ENCODE data around the gene DERL3. TPM values are rescaled to one million over a fixed set of nuclear protein-coding genes. Genes with fewer than 3 reads are reported as not detected.

Gene DERL3
- total and polyA plus RNA-seq, 2 donors (not counting 1 experiment from before 2014, with no cell fraction given): 77.0 to 142 TPM

GRCh38 chr22:23841736-23842445 is 3.1 kb upstream of the DERL3 start:
- no peak for ATAC-seq (ENCODE audit: low read depth)
- ChIA-PET POLR2A (no interaction called here), CTCF (no interaction called here)
- Histone ChIP-seq H4K20me1 (ENCODE audit: control insufficient read depth, insufficient read depth, low read length, poor library complexity, severe bottlenecking) (peaks cover 6% of the 10 kb centered on the region), H3K27me3 (replicated peaks in 1 of 4; ENCODE audit: control extremely low read depth in 1 of 4, control insufficient read depth in 3 of 4, insufficient read depth in 4 of 4, low read length in 3 of 4) (no peaks in the 10 kb centered on the region), H3K9me3 (ENCODE audit: control extremely low read depth in 1 of 3, control insufficient read depth in 2 of 3, insufficient read depth in 1 of 3, low read length in 2 of 3) (peaks cover 0 to 5% (median 0%) of the 10 kb centered on the region in 3 donors), H3K4me1 (ENCODE audit: control insufficient read depth in 2 of 2, insufficient read depth in 2 of 2, low read length in 2 of 2) (peaks cover 61 to 76% of the 10 kb centered on the region in 2 donors), H3K4me3 (ENCODE audit: control extremely low read depth in 1 of 5, extremely low read depth in 1 of 5, insufficient read depth in 1 of 5, low read depth in 2 of 5, low read length in 4 of 5) (no peak overlapping the region), H3K4me2 (replicated peaks; ENCODE audit: low read depth, low read length, poor library complexity, severe bottlenecking) (no peak overlapping the region), H3K79me2 (ENCODE audit: control insufficient read depth, insufficient read depth, low read length) (peaks cover 5% of the 10 kb centered on the region), H3K9ac (ENCODE audit: low read length) (no peak overlapping the region), H3K27ac (ENCODE audit: low read length in 2 of 2) (no peak overlapping the region), H2AFZ (ENCODE audit: insufficient read depth, low read depth, low read length, poor library complexity, severe bottlenecking) (no peak overlapping the region), H3K36me3 (replicated peaks in 1 of 2; ENCODE audit: control extremely low read depth in 1 of 2, control insufficient read depth in 1 of 2, extremely low read depth in 1 of 2, insufficient read depth in 2 of 2, low read length in 1 of 2) (peaks cover 0 to 6% of the 10 kb centered on the region in 2 experiments)
- DNase-seq: no peak
- no peak overlapping the region for H3K4me3 Mint-ChIP-seq
- peak overlapping the region; percentile 90 for H3K27ac Mint-ChIP-seq
- 95% methylated on average over 20 of the region's 20 CpGs for WGBS (ENCODE audit: insufficient coverage)
- no peaks in the 10 kb centered on the region for H3K27me3 Mint-ChIP-seq
- no peak for TF ChIP-seq EZH2 (IDR thresholded peaks at IDR 0.05; ENCODE audit: borderline replicate concordance, insufficient read depth, low read depth, low read length, poor library complexity, severe bottlenecking)
- TF ChIP-seq, protein P1, sequence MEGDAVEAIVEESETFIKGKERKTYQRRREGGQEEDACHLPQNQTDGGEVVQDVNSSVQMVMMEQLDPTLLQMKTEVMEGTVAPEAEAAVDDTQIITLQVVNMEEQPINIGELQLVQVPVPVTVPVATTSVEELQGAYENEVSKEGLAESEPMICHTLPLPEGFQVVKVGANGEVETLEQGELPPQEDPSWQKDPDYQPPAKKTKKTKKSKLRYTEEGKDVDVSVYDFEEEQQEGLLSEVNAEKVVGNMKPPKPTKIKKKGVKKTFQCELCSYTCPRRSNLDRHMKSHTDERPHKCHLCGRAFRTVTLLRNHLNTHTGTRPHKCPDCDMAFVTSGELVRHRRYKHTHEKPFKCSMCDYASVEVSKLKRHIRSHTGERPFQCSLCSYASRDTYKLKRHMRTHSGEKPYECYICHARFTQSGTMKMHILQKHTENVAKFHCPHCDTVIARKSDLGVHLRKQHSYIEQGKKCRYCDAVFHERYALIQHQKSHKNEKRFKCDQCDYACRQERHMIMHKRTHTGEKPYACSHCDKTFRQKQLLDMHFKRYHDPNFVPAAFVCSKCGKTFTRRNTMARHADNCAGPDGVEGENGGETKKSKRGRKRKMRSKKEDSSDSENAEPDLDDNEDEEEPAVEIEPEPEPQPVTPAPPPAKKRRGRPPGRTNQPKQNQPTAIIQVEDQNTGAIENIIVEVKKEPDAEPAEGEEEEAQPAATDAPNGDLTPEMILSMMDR (IDR thresholded peaks at IDR 0.05): no peak
- no peaks in the 10 kb centered on the region for H3K9me3 Mint-ChIP-seq (ENCODE audit: insufficient read depth)
- intact Hi-C loops (cut with micrococcal nuclease): loop anchor here (10.0 kb wide), 1 partner anchor 697 kb away; the partner anchor contains the start of genes RAB36 and RSPH14
- peaks cover 81% of the 10 kb centered on the region for H3K4me1 Mint-ChIP-seq

DNA sequence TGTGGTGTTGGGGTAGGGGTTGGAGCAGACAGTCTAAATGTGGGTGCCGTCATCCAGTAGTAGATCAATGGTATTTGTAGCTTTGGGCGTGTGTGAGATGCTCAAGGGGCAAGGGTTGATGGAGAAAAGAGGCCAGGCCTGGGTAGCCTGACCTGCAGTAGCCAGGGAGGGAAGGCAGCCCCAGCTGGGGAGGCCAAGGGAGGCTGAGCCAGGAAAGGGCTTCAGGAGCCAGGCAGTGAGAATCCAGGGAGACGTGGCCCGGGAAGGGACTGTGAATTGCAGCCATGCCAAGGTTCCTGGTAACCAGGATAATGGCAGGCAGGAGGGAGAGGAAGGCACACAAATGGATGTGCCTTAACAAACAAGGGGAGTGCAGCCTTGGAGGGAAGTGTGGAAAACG is 2.5 kb upstream of the DERL3 start:
- Mint-ChIP-seq H3K9me3 (ENCODE audit: insufficient read depth) (no peaks in the 10 kb centered on the region), H3K27ac (peak overlapping the region; percentile 90), H3K4me3 (peak overlapping the region; percentile 18), H3K4me1 (peaks cover 81% of the 10 kb centered on the region), H3K27me3 (no peaks in the 10 kb centered on the region)
- ChIA-PET POLR2A (no interaction called here), CTCF (no interaction called here)
- H3K4me1 ChIP-seq (ENCODE audit: control insufficient read depth in 2 of 2, insufficient read depth in 2 of 2, low read length in 2 of 2): peaks cover 61 to 76% of the 10 kb centered on the region in 2 donors
- 100% methylated on average over 5 of the region's 5 CpGs for WGBS (ENCODE audit: insufficient coverage)
- H3K9me3 ChIP-seq (ENCODE audit: control extremely low read depth in 1 of 3, control insufficient read depth in 2 of 3, insufficient read depth in 1 of 3, low read length in 2 of 3): peaks cover 0 to 5% (median 0%) of the 10 kb centered on the region in 3 donors
- no peaks in the 10 kb centered on the region for H3K27me3 ChIP-seq (replicated peaks in 1 of 4; ENCODE audit: control extremely low read depth in 1 of 4, control insufficient read depth in 3 of 4, insufficient read depth in 4 of 4, low read length in 3 of 4)
- H3K4me3 ChIP-seq (ENCODE audit: control extremely low read depth in 1 of 5, extremely low read depth in 1 of 5, insufficient read depth in 1 of 5, low read depth in 2 of 5, low read length in 4 of 5): no peak overlapping the region
- peaks cover 10% of the 10 kb centered on the region for H4K20me1 ChIP-seq (ENCODE audit: control insufficient read depth, insufficient read depth, low read length, poor library complexity, severe bottlenecking)
- intact Hi-C loops (cut with micrococcal nuclease): loop anchor here (10.0 kb wide), 1 partner anchor 696 kb away; the partner anchor contains the start of genes RAB36 and RSPH14
- no peak for DNase-seq
- H3K4me2 ChIP-seq (replicated peaks; ENCODE audit: low read depth, low read length, poor library complexity, severe bottlenecking): no peak overlapping the region
- TF ChIP-seq EZH2 (IDR thresholded peaks at IDR 0.05; ENCODE audit: borderline replicate concordance, insufficient read depth, low read depth, low read length, poor library complexity, severe bottlenecking): no peak
- TF ChIP-seq, protein P1 (IDR thresholded peaks at IDR 0.05): no peak
- peaks cover 0 to 10% of the 10 kb centered on the region in 2 experiments for H3K36me3 ChIP-seq (replicated peaks in 1 of 2; ENCODE audit: control extremely low read depth in 1 of 2, control insufficient read depth in 1 of 2, extremely low read depth in 1 of 2, insufficient read depth in 2 of 2, low read length in 1 of 2)
- no peak overlapping the region for H3K27ac ChIP-seq (ENCODE audit: low read length in 2 of 2)
- no peak overlapping the region for H3K9ac ChIP-seq (ENCODE audit: low read length)
- H3K79me2 ChIP-seq (ENCODE audit: control insufficient read depth, insufficient read depth, low read length): peaks cover 5% of the 10 kb centered on the region
- no peak overlapping the region for H2AFZ ChIP-seq (ENCODE audit: insufficient read depth, low read depth, low read length, poor library complexity, severe bottlenecking)
- no peak for ATAC-seq (ENCODE audit: low read depth)

Measured in B cell (primary cell).